HG03520 (cell line): ENCODE measurements around the gene CEMP1.
"Not testable (repeated sequence)": the region's sequence is repeated elsewhere in the genome, so short reads cannot be mapped to it uniquely, and the experiment has no call there.

ENCODE experiments used
- ATAC-seq: cut with Tn5 transposase; IDR thresholded peaks from one replicate; pipeline ENCODE4 v1.9.1; 2021; ENCODE audit warnings: mild to moderate bottlenecking, moderate library complexity; ENCODE audit not compliant: unreplicated experiment

The CEMP1 gene, protein sequence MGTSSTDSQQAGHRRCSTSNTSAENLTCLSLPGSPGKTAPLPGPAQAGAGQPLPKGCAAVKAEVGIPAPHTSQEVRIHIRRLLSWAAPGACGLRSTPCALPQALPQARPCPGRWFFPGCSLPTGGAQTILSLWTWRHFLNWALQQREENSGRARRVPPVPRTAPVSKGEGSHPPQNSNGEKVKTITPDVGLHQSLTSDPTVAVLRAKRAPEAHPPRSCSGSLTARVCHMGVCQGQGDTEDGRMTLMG

DNA sequence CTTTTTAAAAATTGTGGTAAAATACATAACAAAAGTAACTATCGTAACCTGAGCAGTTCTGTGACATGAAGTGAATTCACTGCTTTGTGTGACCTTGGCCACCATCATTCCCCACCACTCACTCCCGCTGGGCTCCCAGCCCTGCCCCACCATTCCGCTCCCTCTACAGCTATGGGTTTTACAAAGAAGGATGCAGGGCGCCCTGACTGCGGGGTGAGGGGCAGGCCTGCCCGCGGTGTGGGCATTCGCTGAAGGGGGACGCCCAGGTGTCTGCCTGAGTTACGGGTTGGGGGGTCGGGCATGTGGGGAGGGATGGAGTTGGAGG is at the start of gene CEMP1:
CEMP1 (minus strand) TSS at position 38 of the 325 bp plus-strand sequence. CDS start 335 bp downstream, outside the sequence.
- ATAC-seq, result no peak

DNA sequence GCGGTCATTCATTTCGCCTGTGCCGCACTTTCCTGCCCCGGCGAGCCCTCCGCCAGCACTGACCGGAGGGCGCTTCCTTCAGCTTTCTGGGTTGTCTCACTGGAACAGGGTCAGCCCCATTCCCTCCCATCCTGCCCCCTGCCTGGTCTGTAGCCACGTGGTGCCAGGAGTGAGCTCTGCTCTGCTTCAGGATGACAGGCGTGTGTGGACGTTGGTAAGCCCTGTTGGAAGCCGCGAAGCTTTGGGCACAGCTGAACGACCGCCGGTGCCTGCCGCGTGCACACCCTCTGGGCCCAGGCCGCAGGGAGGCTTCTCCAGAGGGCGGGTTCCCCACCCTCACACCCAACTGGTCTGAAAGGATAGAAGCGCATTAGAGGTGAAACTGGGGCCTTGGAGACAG is 49.6 kb upstream of the CEMP1 start:
- ATAC-seq, result not testable (repeated sequence)

DNA sequence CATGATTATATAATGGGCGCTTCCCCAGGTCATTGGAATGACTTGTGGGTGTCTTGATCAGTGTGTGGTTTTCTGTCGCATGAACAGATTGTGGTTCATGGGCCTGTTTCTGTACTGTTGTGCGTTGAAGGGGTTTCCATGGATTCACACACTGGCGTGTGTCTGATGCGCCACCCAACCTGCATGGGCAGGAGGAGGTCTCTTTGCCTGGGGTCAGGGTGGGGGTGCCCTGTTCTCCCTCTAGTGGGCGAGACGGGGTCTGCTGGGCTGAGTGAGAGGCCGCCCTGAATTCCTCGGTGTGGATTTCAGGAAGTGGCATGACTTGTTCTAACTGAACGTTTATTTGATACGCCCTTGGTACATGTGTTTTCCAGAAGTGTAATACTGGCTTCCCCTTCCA is 48.9 kb upstream of the CEMP1 start:
- not testable (repeated sequence) for ATAC-seq

DNA sequence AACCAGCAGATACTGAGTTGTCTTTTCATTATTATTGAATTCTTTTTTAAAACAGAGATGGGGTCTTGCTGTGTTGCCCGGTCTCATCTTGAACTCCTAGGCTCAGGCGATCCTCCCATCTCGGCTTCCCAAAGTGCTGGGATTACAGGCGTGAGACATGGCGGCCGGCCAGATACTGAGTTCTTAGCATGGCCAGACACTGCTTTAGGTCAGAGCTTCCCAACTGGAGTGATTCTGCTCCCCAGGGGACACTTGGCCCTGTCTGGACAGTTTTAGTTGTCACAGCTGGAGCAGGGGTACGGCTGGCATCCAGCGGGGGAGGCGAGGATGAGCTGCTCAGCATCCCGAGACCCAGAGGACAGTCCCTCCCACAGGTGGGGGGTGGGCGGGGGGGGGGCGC is 47.7 kb upstream of the CEMP1 start:
- not testable (repeated sequence) for ATAC-seq

DNA sequence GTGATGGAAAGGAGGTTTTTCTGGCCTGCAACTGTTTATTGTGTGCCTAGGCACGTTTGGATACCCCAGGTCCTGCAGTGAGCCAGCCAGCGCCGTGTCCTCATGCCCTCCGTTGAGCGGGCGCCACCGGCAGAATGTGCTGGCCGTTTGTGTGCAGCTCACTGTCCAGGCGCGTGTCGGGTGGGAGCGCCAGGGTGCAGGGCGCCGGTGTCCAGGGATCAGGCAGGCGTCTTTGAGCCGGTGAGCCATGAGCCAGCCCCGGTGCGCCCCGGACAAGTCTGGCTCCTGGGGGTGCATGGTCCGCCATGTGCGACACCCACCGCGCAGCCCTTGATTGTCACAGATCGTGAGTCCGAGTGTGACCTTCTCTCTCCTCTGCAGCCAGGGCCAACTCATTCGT is 45.8 kb upstream of the CEMP1 start:
- ATAC-seq, result not testable (repeated sequence)

DNA sequence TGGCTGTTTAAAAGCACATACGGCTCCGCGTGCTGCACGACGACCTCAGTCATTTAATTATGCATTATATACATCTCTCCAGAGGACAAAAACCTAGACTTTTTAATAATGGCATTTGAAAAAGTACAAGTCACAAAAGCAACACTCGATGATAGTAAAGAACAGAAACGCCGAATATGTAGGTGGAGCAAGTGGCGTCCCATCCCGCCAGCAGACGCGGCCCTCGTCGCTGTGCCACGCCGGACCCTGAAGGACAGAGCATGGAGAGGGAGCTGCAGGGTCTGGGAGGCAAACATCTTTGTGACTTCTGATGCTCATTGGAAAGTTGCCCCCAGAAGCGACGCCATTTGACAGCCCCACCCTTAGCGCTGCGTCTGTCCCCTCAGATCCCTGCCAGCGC is 44.6 kb upstream of the CEMP1 start:
- ATAC-seq, result not testable (repeated sequence)

DNA sequence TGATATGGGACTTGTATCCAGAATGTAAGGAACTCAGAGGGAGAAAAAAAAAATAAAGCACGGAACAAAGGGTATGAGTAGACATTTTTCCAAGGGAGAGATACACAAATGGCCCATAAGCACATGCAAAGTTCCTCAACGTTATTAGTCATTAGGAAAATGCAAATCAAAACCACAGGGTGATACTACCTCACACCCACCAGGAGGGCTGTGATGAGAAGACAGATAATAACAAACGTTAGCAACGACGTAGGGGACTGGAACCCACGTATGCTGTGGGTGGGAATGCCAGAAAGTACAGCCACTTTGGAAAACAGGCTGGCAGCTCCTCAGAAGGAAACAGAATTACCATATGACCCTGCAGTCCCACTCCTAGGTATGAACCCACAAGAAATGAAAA is 41.5 kb upstream of the CEMP1 start:
- ATAC-seq, result not testable (repeated sequence)

DNA sequence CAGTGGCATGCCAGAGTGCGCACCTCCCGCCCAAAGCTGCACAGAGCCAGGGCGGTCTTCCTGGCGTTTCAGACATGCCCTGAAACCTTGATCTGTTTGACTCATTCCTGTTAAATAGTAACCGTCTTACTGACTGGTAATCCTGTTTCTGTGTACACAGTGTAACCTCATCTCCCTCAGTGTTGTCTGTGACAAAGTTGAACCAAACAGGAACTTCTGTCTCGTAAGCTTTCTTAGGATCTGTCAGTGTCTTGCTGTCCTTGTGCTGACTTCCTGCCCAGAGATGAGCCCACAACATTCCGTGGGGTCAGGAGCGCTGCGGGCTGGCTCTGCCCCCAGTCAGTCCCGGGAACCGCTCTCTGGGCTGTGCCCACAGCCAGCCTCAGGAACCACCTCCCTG is 37.4 kb upstream of the CEMP1 start:
- not testable (repeated sequence) for ATAC-seq

DNA sequence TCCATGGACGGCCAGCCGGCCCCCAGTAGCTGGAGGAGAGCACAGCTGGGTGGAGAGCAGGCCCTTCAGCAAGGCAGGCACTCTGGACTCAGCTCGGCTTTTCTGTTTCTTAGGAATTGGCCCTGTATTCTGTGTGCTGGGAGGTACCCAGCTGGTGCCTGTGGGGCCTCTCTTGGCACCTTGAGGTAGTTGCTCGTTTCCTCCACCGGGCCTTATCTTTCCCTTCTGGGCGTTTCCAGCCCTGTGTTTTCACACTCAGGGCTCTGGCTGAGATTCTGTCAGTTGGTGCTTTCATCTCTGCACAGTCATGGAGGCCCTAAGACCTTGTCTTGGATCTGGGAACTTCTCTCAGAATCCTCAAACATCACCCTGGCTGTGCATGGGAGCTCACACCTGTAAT is 36.3 kb upstream of the CEMP1 start:
- not testable (repeated sequence) for ATAC-seq

DNA sequence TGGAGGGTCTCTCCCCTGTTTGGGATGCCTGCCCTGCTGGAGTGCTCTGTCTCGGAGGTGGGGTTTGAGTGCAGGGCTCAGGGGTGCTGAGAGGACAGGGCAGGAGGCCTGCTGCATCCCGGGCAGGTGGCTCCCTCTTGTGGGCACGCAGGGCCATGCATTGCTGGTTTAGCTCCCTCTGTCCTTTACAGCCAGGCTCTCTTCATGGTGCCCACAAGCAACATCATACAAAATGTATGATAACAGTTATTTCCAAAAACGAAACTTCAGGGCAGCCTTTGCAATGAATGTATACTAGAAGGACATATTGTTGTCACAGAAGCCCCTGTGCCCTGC is 29.6 kb upstream of the CEMP1 start:
- not testable (repeated sequence) for ATAC-seq

DNA sequence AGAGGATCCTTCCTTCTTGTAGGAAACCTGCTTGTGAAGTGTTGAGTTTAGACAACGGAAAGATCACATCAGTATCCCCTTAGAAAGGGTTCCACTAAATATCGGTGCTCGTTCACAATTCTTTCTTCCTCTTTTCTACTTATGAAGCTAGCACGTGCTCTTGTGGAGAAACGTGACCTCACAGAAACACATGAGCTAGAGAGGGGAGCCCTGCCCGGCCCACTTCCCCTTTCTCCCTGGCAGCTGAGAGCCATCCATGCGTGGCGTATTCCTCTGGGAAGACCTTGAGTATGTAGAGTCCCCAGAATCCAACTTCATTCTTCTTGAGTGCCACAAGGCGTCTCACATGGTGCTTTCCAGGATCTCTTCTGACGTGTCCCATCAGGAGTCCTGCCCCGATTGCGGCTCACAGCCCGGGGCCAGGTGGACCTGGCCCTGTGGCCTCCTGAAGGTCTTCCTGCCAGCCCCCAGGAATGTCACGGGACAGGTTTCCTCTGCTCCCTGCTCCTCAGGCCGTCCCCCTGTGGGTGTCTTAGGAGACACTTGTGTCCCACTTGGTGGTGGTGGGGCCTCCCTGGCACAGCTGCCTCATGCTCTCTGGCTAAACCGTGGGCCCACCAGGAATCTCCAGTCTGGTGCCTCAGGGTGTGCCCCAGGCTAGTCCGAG is 29.1 kb upstream of the CEMP1 start:
- ATAC-seq, result not testable (repeated sequence)

DNA sequence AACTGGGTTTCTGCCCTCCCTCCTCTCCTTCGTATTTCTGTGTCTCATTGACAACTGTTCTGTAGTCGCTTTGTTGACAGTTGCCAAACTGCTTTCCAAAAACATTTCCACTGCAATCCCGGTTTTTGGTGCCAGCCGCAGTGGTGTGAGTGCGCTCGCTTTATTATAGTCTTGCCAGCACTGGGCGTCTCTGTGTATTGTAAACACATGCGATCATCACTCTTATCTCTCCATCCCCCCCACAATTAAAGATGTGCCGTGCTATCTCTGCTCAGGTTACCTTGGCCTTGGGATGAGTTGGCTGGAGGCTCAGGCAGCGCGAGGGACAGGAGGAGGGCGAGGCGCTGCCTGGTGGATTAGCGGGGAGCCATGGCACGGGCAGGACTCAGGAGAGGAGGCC is 25.9 kb upstream of the CEMP1 start:
- ATAC-seq, result not testable (repeated sequence)

DNA sequence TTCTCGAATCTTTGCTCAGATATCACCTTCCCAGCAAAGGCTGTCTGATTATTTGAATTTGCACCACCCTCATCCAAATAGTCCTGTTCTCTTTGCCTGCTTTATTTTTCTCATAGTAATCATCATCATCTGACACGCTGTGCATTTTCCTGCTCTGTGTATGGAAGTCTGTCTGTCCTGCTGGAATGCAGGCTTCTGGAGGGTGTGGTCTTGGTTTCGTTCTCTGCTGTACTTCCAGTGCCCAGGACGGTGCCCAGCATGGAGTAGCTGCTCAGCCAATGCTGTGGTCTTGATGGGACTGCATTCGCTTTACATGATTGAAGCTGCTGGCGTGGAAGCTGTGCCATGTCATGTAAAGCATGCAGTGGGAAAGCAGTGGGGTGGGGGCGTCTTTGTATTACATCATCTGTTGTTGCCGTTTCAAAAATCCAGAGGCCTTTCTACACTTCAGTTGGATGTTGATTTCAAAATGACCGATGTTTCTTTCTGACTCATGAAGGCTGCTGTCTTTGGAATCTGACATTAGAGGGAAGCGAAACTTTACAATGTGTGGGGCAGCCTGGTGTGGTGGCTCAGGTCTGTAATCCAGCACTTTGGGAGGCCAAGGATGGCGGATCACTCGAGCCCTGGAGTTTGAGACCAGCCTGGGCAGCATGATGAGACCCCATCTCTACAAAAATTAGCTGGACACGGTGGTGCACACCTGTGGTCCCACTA is 23.7 kb upstream of the CEMP1 start:
- ATAC-seq, result not testable (repeated sequence)

DNA sequence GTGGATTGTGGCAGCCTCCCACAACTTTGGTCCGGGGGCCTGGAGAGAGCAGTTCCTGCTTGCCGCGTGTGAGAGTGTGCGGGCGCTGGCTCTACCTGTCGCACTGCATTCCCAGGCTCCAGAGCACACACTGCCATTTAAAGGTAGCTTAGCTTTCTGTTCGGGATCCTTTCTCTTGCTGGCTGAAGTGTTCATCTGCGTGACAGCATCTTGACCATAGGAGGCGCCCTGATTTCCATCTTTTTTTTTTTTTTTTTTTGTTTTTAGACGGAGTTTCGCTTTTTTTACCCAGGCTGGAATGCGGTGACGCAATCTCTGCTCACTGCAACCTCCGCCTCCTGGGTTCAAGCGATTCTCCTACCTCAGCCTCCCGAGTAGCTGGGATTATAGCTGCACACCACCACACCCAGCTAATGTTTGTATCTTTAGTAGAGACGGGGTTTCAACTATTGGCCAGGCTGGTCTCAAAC is 20.2 kb upstream of the CEMP1 start:
- not testable (repeated sequence) for ATAC-seq

DNA sequence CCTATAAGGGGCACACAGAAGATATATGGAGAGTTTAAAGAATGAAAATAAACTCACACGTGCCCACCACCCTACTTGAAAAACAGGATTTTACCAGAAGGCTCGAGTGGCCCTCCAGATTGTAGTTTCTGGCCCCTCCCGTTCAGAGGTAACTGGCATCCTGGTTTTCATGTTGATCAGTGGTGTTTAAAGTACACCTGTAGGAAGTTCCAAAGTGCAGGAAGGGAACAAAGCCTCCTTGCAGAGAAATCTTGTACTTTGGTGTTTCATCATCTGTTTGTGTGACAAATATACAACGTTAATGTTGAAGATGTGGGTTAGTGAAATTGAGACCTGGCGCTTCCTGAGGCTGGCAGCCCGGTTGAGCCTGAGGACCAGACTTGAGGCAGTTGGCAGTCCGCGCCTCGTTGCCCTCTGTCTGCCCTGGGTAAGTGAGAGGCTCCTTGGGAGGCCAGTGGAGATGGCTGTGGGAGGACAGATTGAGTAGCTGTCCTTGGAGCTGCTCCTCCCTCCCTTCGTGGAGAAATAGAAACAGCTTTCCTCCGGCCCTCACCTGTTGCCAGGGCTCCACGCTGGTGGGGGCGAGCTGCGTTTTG is 19.2 kb upstream of the CEMP1 start:
- ATAC-seq, result not testable (repeated sequence)

DNA sequence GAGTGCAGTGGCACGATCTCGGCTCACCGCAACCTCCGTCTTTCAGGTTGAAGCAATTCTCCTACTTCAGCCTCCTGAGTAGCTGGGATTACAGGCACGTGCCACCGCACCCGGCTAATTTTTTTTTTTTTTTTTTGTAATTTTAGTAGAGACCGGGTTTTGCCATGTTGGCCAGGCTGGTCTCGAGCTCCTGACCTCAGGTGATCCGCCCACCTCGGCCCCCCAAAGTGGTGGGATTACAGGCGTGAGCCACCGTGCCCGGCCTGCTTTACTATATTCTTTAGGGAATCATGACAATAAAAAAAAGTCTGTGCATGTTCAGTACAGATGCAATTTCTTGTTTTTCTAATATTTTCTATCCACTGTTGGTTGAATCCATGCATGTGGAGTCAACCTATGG is 12.6 kb upstream of the CEMP1 start:
- not testable (repeated sequence) for ATAC-seq

DNA sequence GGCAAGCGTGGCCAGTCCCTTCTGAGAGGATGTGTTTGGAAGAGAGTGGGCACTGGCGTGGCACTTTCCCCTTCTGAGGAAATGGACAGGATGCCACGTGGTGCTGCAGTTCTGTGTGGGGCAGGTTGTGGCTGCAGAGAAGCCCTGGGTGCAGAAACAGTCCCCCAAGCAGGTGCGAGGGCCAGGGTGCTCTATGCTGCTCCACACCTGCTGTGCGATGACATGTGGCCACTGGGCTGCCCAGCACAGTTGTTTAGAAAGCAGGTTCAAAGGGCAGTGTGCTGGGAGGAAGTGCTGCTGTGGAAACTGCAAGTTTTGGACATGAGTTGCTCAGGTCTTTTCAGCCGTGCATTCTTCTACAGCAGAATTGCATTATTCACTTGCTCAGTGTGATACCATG is 10.2 kb upstream of the CEMP1 start:
- not testable (repeated sequence) for ATAC-seq

DNA sequence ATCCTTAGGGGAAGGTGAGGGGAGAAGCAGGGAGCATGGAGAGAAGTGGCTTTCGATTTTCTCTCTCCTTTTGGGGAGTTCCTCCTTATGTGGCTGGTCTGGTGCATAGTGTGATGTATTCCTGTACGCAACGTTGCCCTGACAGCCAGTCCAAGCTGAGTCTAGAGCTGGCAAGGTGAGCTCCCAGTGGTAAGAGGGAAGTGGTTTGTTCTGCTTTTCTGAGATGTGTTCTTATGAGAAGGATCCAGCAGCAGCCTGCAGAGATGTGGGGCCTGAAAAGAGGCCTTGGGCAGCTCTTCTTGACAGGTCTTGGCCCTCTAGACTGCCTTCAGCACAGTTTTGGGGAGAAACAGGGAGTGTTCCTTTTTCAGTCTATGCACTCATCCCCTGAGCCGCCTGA is 9.7 kb upstream of the CEMP1 start:
- ATAC-seq, result not testable (repeated sequence)

DNA sequence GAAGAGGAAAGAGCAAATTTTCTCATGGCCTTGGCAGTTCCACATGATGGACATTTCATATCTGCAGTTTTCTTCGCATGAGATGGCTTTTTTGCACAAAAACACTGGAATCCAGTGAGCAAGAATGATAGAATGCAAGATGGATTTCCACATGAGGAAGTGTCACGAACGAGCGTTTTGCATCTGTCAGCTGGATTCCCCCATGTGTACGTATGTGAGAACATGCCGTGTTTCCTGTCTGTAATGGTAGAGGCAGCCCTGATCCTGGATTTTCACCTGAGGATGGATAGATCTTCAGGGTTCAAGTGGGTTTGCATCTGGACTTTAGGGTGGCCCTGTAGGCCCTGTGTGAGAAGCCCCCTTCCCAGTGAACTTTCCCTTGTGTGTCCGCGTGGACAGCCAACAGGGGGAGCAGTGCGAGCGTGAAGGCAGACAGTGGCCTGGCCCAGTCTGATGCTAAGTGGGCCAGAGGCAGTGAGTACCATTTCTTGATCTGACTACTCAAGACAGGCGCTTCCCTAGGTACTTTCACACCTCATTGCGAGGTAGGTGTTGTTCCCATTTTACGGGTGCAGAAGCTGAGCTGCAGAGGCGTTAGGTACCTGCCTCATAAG is 8.7 kb upstream of the CEMP1 start:
- not testable (repeated sequence) for ATAC-seq

DNA sequence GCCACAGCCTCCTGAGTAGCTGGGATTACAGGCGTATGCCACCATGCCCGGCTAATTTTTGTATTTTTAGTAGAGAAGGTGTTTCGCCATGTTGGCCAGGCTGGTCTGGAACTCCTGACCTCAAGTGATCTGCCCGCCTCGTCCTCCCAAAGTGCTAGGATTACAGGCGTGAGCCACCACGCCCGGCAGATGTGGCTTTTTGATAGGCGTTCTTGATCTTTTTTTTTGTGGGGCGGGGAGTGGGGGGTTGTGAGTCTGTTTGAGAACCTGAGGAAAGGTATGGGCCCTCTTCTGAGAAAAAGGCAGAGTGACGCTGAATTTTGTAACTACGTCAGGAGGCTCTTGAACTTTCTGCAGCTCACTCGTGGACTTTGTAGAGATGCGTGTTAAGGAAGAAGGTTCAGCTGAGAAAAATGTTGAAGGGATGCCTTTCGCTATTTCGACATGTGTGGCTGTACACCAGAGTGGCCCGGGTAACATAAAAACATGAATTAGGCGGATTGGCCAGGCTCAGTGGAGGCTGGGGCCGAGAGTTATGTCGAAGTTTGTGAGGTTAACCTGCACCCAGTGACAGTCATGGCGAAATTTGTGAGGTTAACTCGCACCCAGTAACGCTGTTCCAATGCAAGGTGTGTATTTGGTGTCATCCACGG is 8.1 kb upstream of the CEMP1 start:
- ATAC-seq, result not testable (repeated sequence)
